Stomach (tissue), 4 donors: ENCODE results near the gene AP3D1.

ENCODE experiments used
- CTCF ChIP-seq, 7 experiments: fragments of 450-650 bp in 4 of 7; fragments of 200-600 bp in 3 of 7; sonication (generic) in 3 of 7; IDR thresholded peaks; one replicate each; pipeline ENCODE4 v1.5.1; 2016 to 2019; ENCODE audit warnings: antibody characterized with exemption in 7 of 7, control low read depth in 2 of 7, mild to moderate bottlenecking in 1 of 7
- EP300 ChIP-seq: sonication (generic); formaldehyde crosslinking; IDR thresholded peaks from one replicate; pipeline ENCODE4 v1.6.1; 2017; ENCODE audit warnings: antibody characterized with exemption
- POLR2A ChIP-seq, 4 donors: fragments of 450-650 bp; IDR thresholded peaks; one replicate each; pipeline ENCODE4 v1.6.1; 2016; ENCODE audit warnings: antibody characterized with exemption in 4 of 4, control low read depth in 2 of 4, mild to moderate bottlenecking in 1 of 4, moderate library complexity in 1 of 4

DNA sequence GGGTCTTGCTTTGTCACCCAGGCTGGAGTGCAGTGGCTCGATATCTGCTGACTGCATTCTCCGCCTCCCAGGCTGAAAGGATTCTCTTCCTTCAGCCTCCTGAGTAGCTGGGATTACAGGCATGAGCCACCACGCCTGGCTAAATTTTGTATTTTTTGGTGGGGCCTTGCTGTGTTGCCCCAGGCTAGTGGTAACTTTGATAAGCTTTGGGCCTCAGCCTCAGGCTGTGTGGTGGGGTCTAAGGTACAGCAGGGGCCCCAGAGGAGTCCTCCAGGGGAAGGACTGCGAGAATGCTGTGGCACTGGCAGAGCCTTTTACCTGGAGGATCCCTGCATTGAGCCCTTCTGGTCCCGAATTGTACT, 19.6 kb upstream of the AP3D1 start:
- TF ChIP-seq CTCF (IDR thresholded peaks at IDR 0.05), result no peak
- no peak for TF ChIP-seq POLR2A (IDR thresholded peaks at IDR 0.05)
- TF ChIP-seq EP300, result no peak
